Measurements from ENCODE around the gene CTCFL.
A peak's percentile ranks its signal among the peaks of the same experiment; 100 is the strongest.
"Not testable (repeated sequence)": the region's sequence is repeated elsewhere in the genome, so short reads cannot be mapped to it uniquely, and the experiment has no call there.

The CTCFL gene

DNA sequence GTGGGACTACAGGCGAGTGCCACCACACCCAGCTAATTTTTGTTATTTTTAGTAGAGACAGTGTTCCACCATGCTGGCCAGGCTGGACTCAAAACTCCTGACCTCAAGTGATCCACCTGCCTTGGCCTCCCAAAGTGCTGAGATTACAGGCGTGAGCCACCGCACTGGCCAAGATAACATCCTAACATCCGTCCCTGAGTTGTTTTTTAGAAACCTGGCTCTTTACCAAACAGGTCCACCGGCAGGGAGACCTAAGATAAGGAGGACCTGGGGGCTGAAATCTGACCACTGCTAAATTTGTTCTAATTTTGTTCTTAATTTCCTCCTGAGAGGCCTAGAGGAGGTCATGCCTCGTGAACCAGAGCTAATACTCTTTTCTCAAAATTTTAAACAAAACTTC lies 20.5 kb downstream of the CTCFL start:
- DNase-seq: no peak

DNA sequence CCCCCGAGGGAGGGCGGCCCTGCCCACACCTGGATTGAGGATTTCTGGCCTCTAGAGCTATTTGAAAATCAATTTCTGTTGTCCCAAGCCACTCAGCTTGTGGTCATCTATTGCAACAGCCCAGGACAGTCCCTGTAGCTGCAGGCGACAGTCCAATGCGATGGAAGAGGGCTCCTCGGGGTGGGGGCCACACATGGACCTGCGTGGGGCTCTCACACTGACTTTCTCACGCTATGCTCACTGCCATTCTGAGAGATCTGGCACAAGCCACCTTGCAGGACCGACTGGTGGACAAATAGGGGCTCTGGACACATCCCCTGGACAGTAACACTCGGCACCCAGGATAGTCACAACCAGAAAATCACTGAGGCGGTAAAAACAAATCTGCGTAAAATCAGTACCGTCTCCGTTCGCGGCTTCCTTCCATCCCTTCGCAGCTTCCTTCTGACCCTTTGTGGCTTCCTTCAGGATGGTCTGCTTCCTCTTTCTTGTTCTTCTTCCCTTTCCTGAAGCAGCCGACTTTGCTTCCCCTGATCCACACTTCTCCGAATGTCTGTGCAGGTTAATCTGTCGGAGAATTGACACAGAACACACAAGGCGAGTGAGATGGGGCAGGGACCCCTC lies 21.8 kb downstream of the CTCFL start:
- no peak for DNase-seq

DNA sequence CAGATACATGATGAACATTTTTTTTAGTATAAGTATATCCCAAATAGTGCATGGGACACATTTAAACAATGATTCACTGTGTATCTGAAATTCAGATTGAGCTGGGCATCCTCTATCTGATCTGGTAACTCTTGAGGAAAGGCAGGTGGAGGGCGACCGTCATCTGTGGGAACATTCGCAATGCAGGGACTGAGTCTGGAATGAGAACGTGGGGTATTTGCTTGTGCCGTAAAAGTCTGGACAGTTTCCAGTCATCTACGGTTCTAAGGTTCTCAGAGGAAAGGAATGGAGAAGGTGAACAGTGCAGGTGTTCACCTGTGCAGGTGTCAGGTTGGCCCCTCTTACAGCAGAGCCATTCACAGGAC lies 22.6 kb downstream of the CTCFL start:
- DNase-seq: no peak

DNA sequence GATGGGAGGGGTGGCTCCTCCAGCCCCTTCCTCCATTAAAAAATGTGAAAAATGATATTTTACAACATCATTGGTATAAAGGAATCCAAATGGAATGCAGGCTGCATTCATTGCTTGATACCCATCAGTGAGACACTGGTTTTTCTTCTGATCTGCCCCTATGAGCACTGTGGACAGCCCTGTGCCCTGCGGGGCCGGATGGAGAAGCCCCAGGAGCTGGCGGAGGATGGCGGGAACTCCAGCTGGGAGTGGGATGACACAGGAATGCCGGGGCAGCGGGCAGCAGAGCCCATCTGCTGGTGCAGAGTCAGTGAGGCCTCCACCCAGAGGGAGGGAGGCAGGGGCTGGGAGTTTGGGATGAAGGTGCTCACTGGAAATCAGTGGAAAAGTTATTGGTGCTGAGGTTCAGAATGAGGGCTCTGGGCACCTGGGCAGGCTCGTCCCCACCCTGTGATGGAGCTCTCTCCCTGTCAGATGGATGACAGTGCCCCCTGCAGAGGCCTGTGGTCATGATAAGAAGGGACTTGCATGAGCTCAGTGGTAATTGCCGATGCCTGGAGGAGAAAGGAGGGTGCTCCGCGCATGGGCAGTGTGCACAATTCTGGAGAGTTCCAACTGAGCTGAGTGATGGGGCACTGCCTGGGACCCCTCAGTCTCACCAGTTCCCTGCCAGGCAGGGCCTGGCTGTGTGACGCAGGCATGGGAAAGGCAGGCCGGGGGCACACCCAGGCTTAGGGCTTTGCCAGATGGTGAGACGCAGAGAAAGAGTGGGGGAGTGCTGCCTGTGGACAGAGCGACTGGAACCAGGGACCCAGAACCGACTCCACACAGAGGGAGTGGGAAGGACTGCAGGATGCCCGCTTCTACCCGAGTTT lies 23.2 kb downstream of the CTCFL start:
- DNase-seq: no peak

DNA sequence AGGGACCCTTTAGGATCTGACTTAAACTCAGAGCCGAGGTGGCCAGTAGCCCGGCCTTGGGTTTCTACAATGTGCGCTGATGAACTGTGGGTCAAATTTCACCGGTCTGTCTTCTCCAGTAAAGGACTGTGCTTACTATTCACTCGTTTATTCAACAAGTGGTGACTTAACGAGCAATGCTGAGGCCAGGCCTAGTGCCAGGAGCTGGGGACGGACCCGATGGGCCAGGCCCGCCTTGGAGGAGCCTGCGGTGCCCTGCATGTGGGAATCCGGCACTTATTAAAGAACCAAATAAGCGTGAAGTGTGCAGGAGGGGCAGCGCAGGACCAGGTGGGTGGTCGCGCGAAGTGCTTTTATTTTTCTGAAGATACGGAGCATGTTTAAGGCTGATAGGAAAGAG lies 24.0 kb downstream of the CTCFL start:
- no peak for DNase-seq

DNA sequence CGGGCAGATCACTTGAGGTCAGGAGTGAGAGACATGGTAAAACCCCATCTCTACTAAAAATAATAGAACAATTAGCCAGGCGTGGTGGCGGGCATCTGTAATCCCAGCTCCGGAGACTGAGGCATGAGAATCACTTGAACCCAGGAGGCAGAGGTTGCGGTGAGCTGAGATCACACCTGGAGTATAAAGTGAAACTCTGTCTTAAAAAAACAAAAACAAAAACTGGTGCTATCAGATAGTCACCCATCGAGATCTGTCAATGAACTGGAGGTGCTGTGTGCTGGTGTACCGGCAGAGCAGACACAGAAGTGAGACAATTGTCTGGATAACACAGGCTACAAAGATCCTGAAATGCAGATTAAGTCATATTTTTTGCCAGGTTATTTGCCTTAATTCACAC lies 24.7 kb downstream of the CTCFL start:
- no peak for DNase-seq

DNA sequence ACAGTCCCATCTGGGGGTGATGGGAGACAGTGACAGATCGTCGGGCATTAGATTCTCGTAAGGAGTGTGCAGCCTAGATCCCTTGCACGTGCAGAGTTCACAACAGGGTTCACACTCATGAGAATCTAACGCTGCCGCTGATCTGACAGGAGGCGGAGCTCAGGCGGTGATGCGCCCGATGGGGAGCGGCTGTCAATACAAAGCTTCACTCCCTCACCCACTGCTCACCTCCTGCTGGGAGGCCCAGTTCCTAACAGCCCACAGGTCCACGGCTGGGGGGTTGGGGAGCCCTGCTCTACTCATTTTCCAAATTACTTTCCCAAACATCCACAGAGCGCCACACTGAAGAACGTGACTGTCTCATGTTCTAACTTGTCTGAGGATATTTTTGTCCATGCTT lies 25.3 kb downstream of the CTCFL start:
- no peak for DNase-seq

DNA sequence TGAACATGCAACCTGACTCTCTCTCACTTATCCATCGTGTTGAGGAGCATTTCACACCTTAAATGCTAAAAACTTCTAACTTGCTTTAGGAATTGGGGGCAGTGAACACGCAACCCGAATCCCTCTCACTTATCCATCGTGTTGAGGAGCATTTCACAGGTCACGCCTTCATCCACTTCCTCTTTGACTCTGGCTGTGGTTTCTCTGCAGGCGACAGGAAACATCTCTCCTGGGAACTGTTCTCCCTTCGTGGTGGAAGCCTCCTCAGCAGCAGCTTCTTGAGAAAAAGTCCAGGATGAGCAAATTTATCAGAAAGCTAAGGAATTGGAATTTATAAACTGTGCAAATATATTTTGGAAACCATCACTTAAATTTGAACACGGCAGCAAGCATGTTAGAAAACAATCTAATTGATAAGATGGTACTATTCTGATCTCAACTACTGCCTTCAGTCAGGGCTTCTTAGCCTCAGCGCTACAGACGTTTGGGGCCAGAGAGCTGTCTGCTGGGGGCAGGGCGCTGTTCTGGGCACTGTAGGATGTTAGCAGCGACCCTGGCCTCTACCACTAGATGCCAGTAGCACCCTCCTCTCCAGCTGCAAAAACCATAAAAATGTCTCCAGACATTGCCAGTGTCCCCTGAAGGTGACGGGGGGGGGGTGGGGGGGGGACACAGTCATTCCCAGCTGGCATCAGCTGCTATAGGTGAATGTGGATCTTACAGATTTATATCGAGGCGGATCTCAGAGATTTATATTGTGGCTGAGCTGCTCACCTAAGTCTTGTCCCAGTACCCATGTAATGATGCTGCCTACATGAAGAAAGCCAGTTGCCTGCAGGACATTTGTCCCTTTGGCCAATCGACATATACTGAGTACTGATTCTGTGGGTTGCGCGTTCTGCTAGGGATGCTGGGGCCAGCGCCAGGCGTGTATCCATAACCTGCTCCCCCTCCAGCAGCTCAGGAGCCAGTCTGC lies 26.2 kb downstream of the CTCFL start:
- peak; percentile 57 for DNase-seq

DNA sequence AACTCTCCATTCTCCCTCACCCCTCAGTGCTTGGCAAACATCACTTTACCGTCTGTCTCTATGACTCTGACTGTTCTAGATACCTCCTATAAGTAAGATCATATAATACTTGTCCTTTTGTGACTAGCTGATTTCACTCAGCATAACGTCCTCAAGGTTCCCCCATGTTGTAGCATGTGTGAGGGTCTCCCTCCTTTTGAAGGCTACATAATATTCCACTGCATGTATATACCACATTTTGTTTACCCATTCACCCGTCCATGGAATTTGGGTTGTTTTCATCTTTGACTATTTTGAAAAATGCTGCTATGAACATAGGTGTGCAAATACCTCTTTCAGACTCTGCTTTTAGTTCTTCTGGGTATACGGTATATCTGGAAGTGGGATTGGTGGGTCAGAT lies 28.3 kb downstream of the CTCFL start:
- DNase-seq: no peak

DNA sequence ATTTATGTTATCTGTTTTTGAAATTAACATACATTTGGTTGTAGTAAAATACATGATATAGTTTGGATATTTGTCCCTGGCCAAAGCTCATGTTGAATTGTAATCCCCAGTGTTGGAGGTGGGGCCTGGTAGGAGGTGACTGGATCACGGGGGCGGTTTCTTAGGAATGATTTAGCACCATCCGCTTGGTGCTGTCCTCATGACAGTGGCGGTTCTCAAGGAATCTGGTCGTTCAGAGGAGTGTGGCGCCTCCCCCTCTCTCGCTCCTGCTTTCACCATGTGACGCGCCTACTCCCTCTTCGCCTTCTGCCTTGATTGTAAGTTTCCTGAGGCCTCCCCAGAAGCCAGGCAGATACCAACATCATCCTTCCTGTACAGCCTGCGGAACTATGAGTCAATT lies 29.0 kb downstream of the CTCFL start:
- DNase-seq: no peak

DNA sequence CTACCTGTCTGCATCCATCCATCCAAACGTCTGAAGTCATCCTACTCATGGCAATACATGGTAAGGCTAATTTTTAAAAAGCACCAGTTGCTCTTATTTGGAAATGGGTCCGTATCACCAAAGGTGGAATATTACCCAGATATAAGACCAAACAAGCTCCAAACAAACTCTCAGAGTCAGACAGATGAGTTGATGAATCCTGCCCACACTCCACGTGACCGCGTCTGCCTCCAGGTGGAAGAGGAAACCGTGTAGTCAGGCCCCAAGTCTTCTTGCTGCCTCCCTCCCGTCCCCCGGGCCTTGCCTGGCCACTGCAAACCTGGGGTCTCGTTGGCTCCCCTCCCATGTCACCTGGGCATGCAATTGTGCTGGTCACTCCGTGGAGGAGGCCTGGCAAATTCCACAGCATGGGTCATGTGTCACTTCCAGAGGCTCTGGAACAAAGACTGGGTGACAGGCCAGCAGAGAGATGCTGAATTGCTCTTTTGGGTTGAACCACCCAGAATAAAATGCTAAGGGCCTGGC lies 31.8 kb downstream of the CTCFL start:
- no peak for DNase-seq

DNA sequence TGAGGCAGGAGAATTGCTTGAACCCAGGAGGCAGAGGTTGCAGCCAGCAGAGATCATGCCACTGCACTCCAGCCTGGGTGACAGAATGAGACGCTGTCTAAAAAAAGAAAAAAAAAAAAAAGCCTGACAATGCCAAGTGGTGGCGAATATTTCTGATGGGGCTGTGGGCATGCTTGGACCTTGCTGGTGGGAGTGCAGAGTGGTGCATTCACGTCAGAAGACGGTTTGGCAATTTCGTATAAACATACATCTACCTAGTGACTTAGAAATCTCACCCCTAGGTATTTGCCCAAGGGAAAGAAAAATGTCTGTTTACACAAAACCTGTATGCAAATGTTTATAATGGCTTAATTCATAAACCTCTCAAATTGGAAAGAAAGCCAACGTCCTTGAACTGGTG lies 33.6 kb downstream of the CTCFL start:
- DNase-seq: no peak

DNA sequence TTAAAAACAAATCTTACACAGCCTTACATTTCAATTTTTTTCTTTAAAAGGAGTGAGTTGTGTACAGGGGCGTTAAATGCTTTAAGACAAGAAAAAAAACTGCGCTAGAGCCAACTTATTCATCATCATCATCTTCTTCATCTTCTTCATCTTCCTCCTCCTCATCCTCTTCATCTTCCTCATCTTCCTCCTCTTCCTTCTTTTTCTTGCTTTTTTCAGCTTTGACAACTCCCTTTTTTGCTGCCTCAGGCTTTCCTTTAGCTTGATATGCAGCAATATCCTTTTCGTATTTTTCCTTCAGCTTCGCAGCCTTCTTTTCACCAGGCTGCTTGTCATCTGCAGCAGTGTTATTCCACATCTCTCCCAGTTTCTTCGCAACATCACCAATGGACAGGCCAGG lies 36.7 kb downstream of the CTCFL start:
- DNase-seq: not testable (repeated sequence)

DNA sequence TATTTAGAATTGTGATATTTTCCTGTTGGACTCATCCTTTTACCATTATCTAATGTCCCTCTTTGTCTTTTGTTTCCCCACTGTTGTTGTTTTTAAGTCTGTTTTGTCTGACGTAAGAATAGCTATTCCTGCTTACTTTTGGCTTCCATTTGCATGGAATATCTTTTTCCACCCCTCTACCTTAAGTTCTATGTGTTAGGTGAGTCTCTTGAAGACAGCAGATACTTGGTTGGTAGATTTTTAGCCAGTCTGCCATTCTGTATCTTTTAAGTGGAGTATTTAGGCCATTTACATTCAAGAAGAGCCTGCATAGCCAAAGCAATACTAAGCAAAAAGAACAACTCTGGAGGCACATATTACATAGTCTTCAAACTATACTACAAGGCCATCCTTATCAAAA lies 39.2 kb downstream of the CTCFL start:
- no peak for DNase-seq

DNA sequence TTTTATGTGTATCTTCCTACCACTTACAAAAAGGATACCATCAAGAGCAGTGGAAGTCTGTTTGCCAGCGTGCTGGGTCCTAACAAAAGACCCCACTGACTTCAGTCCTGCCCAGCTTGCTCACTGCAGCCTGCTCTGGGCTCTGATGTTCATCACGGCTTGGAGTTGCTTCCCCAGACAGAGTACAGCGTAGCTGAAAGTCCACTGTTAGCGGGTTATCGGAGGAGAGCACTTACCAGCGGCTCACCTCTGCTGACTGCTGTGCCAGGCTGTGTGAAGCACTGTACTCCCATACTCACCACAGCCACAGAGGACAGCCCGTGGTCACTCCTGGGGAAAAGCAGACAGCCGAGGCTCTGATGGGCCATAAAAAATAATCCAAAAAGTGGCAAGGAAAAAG lies 40.2 kb downstream of the CTCFL start:
- DNase-seq: no peak

DNA sequence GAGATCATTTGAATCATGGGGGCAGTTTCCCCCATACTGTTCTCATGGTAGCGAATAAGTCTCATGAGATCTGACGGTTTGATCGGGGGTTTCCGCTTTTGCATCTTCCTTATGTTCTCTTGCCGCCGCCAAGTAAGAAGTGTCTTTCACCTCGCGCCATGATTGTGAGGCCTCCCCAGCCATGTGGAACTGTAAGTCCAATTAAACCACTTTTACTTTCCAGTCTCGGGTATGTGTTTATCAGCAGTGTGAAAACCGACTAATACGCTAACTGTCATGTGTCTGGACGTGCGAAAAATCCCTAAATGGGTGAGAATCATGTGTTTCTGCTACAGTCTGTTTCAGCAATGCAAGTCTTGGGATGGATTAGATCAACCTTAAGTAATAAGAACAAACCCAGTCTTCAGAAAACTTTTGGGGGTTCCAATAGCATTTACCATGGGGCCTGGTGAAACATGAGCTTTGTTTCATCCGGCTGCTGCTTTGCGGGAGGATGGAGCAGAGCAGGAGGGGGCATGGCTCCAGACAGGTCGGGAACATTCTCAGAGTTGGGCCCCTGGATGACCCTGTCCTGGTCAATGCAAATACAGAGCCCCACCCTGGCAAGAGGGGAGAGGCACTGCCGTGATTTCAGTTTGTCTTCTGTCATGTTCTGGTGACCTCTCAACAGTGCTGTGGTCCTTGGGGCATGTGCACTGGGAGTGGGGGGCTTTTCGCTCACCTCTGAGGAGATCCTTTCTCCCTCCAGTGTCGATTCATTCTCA lies 41.5 kb downstream of the CTCFL start:
- DNase-seq: no peak

DNA sequence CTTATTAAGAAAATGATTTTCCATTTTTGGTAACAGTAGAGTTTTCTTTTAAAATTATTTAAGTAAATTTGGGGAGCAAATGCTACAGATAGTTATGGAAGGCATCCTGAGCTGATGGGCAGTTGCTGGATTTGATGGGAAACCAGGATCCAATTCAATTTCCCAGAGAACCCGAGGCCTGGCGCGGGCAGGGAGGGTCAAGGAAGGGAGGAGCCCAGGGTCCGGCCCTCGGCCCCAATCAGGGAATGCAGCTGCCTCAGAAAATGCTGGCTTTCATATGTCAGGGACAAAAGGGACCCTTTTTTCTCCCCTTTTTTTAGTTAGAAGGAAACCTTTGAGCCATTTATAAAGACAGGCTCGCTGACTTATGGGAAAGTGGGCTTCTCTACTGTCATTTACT lies 42.1 kb downstream of the CTCFL start:
- no peak for DNase-seq

DNA sequence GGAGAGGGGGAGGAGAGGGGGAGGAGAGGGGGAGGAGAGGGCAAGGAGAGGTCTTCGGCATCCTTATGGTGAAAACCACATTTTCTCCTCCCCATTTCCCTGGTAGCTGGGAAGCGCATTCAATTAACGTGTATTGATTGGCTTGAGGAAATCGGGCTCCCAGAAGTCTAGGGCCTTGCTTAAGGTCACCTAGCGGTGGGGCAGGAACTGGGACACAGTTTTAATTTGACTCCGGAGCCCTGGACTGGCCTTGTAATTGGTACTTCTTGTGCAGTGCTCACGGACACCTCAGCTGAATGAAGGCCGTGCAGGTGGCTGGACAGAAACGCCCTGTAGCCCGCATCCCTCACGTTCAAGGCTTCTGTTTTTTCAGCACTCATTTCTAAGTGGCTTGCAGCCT lies 42.8 kb downstream of the CTCFL start:
- DNase-seq: no peak

DNA sequence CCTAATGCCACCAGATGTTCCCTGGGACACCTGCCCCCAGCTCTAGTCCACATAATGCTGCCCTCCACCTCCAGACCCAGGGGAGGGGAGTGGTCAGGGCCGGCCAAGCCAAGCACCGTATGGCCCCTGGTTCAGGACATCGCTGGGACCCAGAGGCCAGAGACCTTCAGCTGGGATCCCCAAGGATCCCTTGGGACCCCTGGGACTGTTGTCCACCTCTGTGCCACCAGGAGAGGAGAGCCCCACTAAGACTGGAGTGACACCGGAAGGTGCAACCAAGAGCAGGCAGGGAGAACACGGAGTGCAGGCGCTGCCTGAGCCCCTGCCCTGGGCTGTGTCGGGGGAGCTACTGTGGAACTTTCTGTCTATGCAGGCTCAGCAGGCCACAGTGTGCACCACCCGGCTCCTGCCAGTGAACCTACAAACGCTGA lies 43.6 kb downstream of the CTCFL start:
- no peak for DNase-seq

DNA sequence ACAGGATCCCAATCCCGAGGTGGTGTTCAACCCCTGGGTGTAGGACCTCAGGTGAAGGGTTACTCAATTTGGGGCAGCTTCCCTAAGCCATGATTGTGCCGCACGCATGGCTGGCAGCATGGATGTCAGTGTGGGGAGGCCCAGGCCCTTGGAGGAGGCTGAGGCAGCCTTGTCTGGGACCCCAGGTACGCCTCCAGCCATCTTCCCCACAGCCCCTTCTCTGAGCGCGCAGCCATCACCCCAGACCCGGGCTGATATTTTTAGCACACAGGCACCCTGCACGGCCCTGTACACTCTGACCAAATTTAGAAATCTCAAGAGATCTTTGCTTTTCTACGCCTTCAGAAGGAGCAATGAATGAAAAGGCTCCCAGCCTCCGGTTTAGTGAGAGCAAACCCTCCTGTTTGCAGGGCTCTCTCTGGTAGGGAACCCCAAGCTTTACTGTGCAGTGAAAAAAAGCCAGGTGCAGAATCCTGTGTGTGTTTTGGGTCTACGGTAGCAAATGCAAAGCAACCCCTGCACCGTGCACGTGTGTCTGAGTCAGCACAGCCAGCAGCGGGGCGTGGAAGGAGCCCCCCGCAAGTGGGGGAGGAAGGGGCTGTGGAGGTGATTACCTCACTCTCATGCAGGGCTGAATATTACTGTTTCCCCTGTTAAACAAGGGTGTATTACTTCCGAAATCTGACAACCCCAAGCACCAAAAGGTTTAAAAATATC lies 44.3 kb downstream of the CTCFL start:
- DNase-seq: no peak

DNA sequence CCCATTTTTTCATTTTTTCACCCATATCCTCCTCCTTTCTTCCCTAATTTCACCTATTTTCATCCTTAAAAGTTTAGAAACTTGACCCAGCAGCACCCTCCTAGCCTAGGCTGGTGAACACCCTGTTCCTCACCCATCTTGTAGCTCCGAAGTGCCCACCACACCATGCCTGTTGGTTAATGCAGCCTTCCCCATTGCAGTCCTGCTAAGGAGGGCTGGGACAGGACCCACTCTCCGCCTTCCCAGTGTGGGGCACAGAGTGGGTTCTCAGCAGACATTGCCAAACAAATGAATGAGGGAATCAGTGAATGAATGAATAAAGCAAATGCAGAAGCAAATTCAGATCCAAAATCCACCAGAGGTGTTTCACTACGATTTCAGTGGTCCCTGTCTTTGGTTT lies 45.7 kb downstream of the CTCFL start:
- no peak for DNase-seq

DNA sequence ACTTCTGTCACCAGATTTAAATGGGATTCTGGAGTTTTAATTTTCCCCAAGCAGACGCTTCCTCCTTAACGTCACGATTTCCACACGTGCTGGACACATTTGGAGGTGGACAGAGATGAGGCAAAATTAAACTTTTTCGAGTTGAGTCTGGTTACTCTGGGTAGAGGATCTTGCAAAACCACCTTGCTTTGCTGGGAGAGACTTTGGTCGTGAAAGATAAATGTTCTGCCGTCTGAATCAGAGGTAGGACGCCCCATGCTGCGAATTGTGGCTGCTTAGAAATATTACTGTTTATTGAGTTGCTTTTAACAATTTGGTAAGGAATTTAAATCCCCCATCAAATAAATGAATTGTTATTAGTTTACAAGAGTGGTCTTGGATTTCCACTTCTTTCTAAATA lies 46.8 kb downstream of the CTCFL start:
- DNase-seq: no peak

All from stimulated activated CD8-positive, alpha-beta memory T cell treated with anti-CD3 and anti-CD28 coated beads, Interleukin-4, amount 100 ng/mL, for 48 hours (primary cell).